ENCODE measurements around the gene GNA15.

Gene GNA15

GRCh38 chr19:3192228-3192635 lies 56.4 kb downstream of the GNA15 start:
- Histone ChIP-seq H3K36me3 (ENCODE audit: low read length) (no peaks in the 10 kb centered on the region), H3K27me3 (ENCODE audit: low read length) (no peaks in the 10 kb centered on the region), H3K4me3 (ENCODE audit: insufficient read depth, low read length, poor library complexity, severe bottlenecking) (no peak overlapping the region), H3K79me2 (ENCODE audit: insufficient read depth, low read length) (peaks cover 45% of the 10 kb centered on the region), H3K9ac (ENCODE audit: low read length) (no peak overlapping the region), H3K27ac (ENCODE audit: low read depth, low read length) (no peak overlapping the region), H3F3A (ENCODE audit: insufficient read depth) (0 out of 2 replicates have a peak, but pooled peaks cover 3% of the 10 kb centered on the region), H2AFZ (ENCODE audit: low read depth, low read length, severe bottlenecking) (no peak overlapping the region), H3K9me3 (ENCODE audit: insufficient read depth, low read length) (no peaks in the 10 kb centered on the region), H3K4me2 (ENCODE audit: low read depth, low read length, poor library complexity, severe bottlenecking) (no peak overlapping the region), H3K9me2 (replicated peaks; ENCODE audit: insufficient read depth, low read length) (no peaks in the 10 kb centered on the region), H4K20me1 (ENCODE audit: low read depth, low read length) (no peaks in the 10 kb centered on the region)
- TF ChIP-seq CTCF (IDR thresholded peaks at IDR 0.05; ENCODE audit: insufficient read depth, low read length, poor library complexity, severe bottlenecking) (no peak), EZH2phosphoT487 (conservative IDR thresholded peaks at IDR 0.05; ENCODE audit: low read length) (no peak)

GRCh38 chr19:3192684-3193083 lies 56.9 kb downstream of the GNA15 start:
- Histone ChIP-seq H3K9ac (ENCODE audit: low read length) (no peak overlapping the region), H3K9me2 (replicated peaks; ENCODE audit: insufficient read depth, low read length) (no peaks in the 10 kb centered on the region), H3K27me3 (ENCODE audit: low read length) (no peaks in the 10 kb centered on the region), H3K27ac (ENCODE audit: low read depth, low read length) (no peak overlapping the region), H3K79me2 (ENCODE audit: insufficient read depth, low read length) (peaks cover 40% of the 10 kb centered on the region), H2AFZ (ENCODE audit: low read depth, low read length, severe bottlenecking) (no peak overlapping the region), H3K9me3 (ENCODE audit: insufficient read depth, low read length) (no peaks in the 10 kb centered on the region), H3K4me2 (ENCODE audit: low read depth, low read length, poor library complexity, severe bottlenecking) (no peak overlapping the region), H3K36me3 (ENCODE audit: low read length) (no peaks in the 10 kb centered on the region), H3F3A (ENCODE audit: insufficient read depth) (0 out of 2 replicates have a peak, but pooled peaks cover 3% of the 10 kb centered on the region), H4K20me1 (ENCODE audit: low read depth, low read length) (no peaks in the 10 kb centered on the region), H3K4me3 (ENCODE audit: insufficient read depth, low read length, poor library complexity, severe bottlenecking) (no peak overlapping the region)
- no peak for TF ChIP-seq EZH2phosphoT487 (conservative IDR thresholded peaks at IDR 0.05; ENCODE audit: low read length)
- no peak for TF ChIP-seq CTCF (IDR thresholded peaks at IDR 0.05; ENCODE audit: insufficient read depth, low read length, poor library complexity, severe bottlenecking)

DNA sequence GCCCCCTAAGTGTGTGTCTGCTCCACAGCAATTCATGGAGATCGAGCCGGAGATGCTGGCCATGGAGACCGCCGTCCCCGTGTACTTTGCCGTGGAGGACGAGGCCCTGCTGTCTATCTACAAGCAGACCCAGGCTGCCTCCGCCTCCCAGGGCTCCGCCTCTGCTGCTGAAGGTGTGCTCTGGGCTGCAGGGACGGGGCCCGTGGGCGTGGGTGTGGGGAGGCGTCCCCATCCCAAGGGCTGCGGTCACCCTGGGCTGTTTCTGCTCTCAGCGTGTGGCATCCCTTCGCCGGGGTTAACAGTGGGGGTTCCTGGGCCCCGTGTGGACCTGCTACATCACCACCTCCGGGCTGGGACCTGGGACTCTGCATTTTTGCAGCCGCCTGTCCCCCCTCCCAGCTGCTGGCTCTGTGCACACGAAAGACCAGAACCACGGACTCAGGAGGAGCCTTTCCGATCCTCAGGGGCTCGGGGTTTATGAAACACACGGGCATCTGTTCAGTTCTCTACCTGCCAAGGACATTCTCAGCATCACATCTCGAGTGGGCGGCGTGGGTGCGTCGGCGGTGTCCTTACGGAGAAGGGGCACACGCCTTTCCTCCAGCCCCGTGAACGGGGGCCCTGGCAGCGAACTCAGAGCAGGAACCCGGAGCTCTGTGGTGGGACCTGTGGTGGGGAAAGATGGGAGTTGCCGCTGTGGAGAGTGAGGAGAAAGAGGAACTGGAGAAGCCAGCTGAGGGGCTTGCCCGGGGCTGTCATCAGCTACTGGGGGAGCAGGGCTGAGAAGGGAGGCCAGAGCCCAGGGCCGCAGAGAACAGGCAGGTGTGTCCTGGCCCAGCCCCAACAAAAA lies 57.6 kb downstream of the GNA15 start:
- H4K20me1 ChIP-seq (ENCODE audit: low read depth, low read length) = no peaks in the 10 kb centered on the region

More for the DNA sequence above, 57.6 kb downstream of the GNA15 start:
- Histone ChIP-seq H3K27me3 (ENCODE audit: low read length) (no peaks in the 10 kb centered on the region), H3F3A (ENCODE audit: insufficient read depth) (0 out of 2 replicates have a peak, but pooled peaks cover 3% of the 10 kb centered on the region), H3K4me2 (ENCODE audit: low read depth, low read length, poor library complexity, severe bottlenecking) (no peak overlapping the region), H3K4me3 (ENCODE audit: insufficient read depth, low read length, poor library complexity, severe bottlenecking) (no peak overlapping the region), H3K27ac (ENCODE audit: low read depth, low read length) (no peak overlapping the region), H3K9ac (ENCODE audit: low read length) (no peak overlapping the region), H3K79me2 (ENCODE audit: insufficient read depth, low read length) (peaks cover 32% of the 10 kb centered on the region), H3K36me3 (ENCODE audit: low read length) (no peaks in the 10 kb centered on the region), H3K9me3 (ENCODE audit: insufficient read depth, low read length) (no peaks in the 10 kb centered on the region), H3K9me2 (replicated peaks; ENCODE audit: insufficient read depth, low read length) (no peaks in the 10 kb centered on the region), H2AFZ (ENCODE audit: low read depth, low read length, severe bottlenecking) (no peak overlapping the region)
- TF ChIP-seq CTCF (IDR thresholded peaks at IDR 0.05; ENCODE audit: insufficient read depth, low read length, poor library complexity, severe bottlenecking) = no peak
- TF ChIP-seq EZH2phosphoT487 (conservative IDR thresholded peaks at IDR 0.05; ENCODE audit: low read length) = no peak
